HG03439 (cell line): ENCODE measurements around the gene MIEF1.

Source experiments
- ATAC-seq: cut with Tn5 transposase; IDR thresholded peaks from one replicate; pipeline ENCODE4 v1.9.1; 2021; ENCODE audit warnings: mild to moderate bottlenecking, moderate library complexity; ENCODE audit not compliant: unreplicated experiment

Gene MIEF1

DNA sequence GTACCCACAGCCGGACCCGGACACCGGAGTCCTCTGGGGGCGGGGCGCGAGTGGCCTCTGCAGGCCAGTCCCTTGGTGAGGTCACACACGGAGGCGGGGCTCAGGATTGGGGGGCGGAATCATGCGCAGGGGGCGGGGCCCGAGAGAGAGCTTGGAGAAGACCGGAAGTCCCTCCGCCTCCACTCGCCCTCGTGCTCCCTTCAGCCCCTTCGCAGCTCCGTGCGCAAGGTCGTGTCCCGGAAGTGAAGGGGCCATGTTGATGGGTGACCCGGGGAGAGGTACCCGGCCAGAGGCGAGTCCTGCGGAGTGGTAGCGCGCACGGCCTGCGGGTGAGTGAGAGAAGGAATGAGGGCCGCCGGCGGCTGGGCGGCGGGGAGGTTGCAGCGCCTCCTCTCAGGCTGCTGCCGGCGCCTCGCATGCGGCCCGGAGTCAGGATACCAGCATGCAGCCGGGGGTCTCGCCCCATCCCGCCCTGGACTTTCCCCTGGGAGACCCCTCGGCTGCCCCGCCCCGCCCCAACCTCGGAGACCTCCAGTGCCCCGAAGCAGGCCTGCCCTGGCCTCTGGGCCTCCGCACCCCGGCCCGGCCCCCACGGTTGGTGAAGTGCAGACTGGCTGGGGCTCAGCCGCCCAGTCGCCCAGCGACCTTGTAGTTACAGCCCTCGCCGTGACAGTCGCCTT is at the start of gene MIEF1:
Gene MIEF1, plus strand, starts transcription at position 182 of the 680 bp plus-strand sequence. CDS start 9,005 bp downstream, outside the sequence.
- ATAC-seq: peak; percentile 86

DNA sequence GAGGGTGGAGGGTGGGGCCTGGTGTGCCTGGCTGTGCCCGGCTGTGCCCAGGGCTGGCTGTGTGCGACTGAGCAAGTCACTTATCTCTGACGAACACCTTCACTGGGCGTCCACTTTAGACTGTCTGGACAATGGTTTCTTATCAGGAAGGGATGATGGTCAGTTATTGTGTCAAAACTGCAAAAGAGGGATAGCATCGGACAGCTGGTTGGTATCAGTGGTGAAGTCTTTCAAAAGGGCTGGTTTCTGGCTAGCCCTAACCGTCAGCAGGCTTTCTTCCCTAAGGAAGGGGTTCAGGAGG is 49.4 kb upstream of the MIEF1 start:
- no peak for ATAC-seq

DNA sequence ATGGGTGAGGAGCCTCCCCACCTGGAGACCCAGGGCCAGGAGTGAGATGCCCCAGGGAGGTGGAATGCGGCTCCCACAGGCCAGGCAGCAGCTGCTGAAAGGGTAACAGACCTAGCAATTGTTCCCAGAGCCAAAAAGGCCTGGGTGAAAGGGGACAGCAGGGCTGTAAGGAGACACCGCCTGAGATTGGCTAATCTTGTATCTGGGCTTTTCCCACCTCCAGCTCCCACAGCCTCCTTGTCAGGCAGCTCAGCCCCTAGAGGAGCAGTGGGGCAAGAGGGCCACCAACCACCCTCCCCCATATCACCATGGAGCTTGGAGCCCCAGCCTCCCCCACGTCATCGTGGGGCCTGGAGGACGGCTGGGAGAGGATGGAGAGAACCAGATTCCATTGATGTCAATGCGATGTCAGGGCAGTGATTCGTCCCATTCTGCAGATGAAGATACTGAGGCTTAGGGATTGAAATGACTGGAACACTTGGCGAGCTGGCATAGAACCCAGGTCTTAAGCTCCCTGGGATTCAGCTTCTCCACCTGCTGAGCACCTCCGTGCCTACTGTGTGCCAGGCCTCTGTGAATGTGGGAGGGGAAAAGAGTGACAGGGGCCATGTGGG is 48.2 kb upstream of the MIEF1 start:
- no peak for ATAC-seq

DNA sequence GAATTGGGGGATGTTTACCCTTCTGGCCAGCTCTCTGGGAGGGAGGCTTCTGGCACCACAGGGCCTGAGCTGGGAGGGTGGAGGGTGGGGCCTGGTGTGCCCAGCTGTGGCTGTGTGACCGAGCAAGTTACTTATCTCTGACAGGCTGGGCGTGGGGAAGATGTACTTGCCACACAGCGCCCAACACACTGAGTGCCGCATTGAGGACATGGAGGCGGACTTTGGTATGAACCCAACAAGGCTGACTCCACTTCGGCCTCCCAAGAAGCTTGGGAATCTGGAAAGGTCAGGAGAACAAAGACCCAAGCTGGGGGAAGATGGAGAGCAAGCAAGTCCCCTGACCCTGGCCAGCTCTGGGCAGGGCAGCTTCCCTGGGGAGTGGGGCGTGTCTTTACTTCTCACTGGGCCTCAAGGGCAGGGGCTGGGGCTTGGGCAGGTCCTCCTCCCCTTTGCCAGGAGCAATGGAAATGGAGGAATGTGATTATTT is 47.7 kb upstream of the MIEF1 start:
- ATAC-seq: no peak

DNA sequence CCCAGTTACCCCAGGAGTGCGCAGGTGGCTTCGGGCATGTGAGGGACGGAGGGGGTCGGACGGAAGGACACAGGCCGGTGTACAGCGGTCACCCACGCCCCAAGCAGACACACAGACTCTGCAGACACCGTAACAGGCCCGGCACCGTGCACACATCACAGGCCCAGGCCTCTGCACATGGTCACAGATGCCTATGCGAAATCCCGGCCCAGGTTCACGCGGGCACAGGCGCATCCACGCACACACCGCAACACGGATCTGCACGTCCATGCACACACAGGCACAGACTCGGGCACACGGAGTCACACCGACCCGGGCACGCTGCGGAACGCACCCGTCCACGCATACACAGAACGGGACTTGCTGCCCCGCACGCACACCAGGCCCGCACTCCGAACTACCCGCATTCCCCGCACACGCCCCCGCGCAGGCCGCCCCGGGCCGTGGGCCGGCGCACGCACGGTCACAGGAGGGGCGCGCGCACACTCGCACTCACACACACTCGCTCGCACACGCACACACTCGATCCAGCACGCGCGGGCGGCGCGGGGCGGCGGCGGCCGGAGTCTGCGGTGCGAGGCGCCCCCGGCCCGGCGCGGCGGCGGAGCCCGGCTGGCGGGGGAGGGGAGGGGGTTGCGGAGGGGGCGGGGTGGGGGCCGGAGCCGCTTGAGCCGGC is 45.4 kb upstream of the MIEF1 start, which contains the start of gene MGAT3:
Gene MGAT3, plus strand, starts transcription at position 491 of the 676 bp plus-strand sequence. CDS start 30,336 bp downstream, outside the sequence.
- no peak for ATAC-seq

DNA sequence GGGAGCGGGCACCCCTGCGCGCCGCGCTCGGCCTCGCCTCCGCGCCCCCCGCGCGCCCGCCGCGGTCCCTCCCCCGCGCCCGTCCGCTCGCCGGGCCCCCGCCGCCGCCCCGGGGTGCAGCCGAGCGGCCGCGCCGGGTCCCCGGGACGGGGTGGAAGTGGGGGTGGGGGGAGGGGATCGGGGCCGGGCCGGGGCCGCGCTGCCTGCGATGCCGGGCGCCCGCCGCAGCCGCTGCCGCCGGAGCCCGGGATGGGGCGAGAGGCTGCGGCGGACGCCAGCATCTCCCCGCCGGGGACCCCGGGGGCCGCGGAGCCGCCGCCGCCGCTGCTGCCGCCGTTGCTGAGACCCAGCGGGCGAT is 44.9 kb upstream of the MIEF1 start:
- ATAC-seq: no peak

DNA sequence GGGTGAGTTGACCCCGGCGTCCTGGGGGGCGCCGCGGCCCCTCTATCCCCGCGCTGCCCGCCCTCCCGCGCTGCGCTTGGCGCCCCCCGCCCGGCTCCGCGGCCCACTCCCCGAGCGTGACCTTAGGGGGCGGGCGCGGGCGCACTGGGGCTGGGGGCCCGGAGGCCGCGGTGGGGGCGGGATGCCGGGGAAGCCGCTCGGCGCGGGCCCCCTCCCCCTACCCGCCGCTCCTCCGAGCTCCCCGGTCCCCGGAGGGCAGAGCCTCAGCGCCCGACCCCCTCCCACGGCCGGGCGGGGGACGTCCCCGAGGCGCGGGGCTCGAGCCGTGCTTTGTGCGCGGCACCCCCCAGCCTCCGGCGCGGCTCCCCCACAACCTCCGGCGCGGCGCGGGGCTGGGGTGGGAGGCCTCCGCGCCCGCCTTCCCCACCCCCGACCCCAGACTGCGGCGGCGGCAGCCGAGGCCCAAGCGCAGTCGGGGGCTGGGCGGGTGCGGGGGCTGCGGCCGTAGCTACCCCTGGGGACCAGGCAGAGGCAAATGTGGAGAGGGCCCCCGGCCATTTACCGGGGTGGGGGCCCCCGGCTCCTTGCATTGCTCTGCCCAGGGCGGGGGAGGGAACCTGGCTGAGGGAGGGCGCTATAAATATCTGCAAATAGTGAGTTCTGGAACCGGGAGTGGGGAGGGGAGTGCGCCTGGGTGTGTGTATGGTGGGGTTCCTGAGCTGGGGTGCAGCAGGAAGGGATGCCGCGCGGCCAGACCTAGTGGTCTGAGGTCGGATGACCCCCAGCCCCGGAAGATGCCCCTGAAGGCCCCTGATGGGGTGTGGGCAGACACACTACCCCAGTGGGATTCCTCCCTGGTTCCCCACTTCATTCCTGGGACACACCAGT is 44.3 kb upstream of the MIEF1 start:
- no peak for ATAC-seq

DNA sequence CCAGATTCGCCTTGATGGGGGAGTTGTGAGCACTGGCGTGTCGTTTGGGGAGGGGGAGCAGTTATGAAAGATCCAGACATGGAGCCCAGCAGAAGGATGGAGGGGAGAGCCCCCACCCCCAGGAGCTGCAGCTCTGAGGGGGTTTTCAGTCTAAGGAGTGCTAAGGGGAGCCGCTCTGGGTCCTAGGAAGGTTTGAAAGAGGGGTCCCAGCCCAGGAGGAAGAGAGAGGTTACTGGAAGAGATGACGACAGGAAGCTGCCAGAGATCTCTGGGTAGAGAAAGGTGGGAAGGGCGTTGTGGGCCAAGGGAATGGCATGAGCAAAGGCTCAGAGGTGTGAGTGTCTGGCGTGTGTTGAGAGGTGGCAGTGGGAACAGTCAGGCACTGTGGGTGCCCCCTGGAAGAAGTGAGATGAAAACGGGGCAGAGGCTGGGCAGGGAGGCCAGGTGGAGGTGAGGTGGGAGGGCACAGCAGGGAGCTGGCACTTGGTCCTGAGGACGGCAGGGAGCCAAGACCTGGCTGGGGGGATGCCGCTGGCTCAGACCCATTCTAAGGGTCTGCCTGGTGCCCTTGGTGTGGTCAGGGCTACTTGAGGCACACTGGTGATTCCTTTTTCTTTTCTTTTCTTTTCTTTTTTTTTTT is 43.5 kb upstream of the MIEF1 start:
- ATAC-seq: no peak

DNA sequence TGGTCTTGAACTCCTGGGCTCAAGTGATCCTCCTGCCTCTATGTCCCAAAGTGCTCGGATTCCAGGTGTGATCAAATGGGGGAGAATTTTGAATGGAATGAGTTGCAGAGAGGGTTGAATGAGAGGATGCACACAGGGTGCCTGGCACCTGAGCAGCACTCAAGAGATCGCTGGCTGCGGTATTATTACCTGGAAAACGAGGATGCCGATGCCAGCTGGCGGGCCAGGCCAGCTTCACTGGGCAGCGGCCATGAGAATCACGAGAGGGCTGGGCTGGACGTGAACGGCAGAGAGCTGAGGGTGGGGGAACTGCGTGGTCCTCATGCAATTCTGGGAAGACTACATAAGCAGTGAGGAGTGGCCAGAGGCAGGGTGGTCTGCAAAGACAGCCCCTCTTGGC is 42.4 kb upstream of the MIEF1 start:
- ATAC-seq: no peak

DNA sequence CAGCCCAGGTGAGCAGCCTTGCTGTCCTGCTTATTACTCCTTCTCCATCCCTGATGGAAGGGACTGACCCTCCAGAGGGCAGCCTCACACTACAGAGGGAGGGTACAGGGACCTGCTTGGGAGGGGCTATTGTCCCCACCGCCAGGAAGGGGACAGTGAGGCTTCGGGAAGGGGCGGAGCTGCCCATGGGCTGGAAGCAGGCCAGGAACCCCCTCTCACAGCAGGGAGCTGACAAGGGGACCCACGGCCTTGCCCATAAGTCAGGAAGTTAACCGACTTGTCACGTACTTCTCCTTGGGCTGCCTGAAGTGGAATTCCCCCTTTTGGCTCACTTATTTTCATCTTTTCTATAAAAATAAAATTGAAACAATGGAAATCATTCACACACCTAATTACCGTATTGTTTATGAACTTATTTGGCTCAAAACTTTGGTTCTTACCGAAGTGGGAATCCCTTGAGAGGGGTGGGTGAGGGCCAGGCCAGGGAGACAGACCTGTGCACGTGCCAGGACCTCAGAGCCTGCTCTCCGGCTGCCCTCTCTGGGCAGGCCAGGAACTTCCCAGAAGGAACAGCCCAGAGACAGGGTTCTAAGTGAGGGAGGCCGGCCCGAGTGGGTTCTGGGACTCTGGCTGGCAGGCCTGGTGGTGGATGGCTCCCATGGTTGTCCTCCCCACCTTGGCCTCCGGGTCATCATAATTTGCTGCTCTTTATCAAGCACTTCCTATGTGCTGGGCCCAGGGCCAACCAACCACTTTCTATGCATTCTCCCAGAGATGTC is 39.5 kb upstream of the MIEF1 start:
- no peak for ATAC-seq

DNA sequence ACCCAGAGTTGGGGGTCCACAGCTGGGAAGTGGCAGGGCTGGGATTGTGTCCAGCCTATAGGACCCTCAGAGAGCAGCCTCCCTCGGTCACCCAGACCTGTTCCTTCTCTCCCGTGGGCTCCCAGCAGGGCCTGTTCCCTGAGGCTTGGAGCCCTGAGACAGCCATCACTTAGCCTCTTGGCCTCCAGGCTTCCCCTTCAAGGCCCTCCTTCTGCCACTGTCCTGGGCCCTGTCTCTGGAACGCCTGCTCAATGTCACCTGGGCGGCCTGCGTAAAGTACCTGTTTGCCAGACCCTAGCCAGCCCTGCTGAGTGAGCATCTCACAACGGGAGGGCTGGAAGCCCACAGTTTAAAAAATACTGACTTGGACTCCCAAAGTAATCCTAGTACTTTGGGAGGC is 38.8 kb upstream of the MIEF1 start:
- ATAC-seq: no peak

DNA sequence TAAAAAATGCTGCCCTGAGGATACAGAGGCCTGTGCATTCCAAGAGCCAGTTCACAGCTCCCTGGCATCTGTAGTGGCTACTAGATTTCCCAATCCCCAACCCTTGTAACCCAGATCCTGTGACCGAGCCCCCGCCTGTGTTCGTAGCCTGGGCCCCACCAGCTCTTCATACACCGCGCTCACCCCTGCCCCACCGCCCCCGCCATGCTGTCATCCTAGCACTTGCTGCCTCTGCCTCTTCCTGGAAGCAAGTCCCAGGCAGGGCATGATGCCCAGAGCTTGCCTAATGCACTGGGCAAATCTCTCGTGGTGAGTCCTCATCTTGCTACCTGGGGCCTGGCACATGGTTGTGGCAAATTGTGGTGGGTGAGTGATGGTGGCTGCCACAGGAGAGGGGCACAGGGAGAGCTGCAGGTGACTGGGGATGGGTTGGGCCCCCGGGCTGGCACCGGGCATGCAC is 38.1 kb upstream of the MIEF1 start:
- ATAC-seq: no peak

DNA sequence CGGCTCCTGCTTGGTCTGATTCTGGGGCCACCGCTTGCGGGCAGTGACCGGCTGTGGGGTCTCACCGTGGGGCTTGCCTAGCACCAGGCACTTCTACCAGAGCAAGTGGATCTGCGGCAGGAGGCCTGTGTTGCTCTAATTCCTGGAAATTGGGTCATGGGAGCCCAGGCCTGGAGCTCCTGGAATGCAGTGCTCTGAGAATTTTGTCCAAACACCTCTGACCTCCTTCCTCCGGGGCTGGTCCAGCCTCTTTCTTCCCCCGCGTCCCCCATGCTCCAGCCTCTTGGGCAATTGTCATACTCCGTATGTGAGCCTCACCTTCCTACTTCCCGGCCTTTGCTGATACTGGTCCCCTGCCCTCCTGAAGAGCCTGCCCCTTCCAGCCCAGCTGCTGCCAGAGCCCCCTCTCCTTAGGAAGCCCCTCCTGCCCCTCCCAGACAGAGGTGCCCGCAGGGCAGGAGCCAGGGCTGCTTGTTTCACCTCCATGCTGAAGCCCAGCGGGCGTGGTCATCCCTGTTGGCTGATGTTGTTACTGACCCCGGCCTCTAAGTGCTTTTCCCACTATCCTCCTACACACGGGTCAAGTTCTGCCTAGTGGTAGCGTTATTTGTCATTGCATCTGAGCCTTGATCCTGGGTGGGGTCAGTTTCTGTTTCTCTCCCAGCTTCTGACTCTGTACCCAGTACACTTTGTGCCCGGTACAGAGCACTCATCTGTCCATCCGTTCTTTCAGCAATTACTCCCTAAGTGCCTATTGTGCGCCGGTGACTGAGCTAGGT is 35.7 kb upstream of the MIEF1 start:
- no peak for ATAC-seq

DNA sequence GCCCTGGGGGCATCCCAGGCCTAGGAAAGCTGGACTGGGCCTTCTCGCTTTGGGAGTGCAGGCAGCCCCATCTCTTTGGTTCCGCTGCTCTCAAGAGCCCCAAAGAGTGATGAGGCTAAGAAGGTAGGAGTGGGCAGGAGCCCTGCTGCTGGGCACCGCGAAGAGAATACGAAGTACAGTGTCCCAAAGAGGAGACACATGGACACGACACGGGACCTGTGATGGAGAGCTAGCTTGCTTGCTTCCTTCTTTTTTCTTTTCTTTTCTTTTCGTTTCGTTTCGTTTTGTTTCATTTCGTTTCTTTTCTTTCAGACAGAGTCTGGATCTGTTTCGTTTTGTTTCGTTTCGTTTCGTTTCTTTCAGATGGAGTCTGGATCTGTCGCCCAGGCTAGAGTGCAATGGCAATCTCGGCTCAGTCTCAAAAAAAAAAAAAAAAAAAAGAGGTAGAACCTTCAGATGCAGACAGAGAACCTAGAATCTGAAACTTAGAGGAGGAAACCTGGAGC is 34.6 kb upstream of the MIEF1 start:
- ATAC-seq: no peak

DNA sequence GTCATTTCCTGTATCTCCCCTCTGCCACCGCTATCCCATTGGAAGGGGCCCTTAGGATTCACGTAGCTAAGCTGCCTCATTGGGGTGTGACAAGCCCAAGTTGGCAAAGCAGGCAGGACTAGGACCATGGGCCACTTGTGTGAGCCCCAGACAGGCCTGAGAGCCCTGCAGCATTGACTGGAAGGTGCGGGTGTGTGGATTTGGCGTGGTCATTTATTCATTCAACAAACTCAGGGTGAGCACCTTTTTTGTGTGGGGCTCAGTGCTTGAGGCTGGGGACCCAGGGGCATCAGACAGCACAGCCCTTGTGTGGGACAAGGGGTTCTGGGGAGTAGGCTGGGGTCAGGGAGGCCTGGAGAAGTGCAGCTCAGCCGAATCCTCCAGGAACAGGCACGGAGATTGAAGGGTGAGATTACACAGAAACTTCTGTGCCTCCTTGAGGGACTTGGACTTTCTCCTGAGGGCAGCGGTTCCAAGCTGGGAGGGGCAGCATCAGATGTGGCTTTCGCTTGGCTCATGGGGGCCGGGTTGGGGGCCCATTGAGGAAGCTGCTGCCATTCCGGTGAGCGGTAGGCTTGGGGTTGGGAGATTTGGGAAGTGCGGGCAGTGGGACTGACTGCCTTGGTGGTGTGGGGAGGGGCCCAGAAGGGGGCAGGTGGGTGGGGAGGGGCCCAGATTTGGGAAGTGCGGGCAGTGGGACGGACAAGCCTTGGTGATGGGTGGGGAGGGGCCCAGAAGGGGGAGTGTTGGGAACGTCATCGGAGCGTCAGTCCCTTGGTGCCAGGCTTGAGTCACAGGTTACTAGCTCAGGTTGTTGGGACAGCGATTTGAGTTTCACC is 33.4 kb upstream of the MIEF1 start:
- ATAC-seq: no peak

DNA sequence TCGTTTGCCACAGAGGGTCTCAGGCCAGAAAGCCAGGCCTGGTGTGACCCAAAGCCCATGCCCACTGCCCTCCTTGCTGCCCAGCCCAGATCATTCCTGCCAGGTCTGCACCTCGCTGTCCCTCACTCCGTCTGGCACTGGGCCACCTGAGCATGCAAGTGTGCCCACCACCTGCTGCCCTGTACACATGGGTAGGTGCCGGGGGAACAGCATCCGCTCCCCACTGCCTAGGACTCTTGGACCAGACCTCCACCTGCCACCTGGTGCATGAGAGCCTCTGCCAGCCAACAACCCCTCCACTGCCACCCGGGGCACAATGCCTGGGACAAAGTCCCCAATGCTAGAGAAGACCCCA is 32.8 kb upstream of the MIEF1 start:
- no peak for ATAC-seq

DNA sequence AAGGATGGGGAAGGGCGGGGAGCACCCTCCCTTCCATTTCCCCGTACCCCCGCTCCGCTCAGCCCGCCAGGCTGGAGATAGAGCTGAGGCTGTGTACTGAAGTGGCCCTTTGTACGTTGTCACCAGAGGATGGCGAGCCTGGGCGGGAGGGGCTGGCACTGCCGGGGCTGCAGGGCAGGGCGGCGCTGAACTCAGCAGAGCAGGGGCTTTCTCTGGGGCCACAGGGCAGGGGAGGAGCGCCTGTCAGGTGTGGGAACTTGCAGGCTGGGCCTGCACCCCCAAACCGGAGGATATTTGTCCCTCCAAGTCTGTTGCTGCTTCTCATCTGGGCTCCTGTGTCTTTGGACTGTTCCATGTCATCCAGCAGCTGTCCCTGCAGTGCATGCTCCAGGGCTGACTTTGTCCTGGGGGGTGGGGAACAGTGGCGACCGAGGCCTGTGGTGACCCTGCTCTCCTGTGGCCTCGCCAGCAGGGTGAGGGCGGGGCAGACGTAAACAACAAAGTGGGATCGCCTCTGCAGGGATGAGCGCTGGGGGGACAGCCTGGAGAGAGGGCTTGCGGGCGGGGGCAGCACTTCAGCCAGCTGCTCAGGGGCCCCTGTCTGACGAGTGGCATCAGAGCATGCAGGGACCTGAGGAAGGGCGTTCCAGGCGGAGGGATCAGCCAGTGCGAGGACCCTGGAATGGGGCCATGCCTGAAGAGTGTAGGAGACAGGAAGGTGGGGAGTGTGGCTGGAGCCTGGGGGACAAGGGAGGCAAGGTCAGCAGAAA is 32.2 kb upstream of the MIEF1 start:
- ATAC-seq: no peak
